Endodermal cell (in vitro differentiated cells): Measurements from ENCODE around the gene SCAI. TPM values are rescaled to one million over a fixed set of nuclear protein-coding genes. Genes with fewer than 3 reads are reported as not detected.

Experiments used
- DNase-seq: peaks from one replicate; pipeline ENCODE4 v3.0.0-alpha.2; 2017
- H3K27ac ChIP-seq: 2 replicates; pipeline ENCODE4 v1.5.1; 2013; ENCODE audit warnings: mild to moderate bottlenecking, low read depth, low read length, moderate library complexity
- H3K27me3 ChIP-seq: 2 replicates; pipeline ENCODE4 v1.6.1; 2013; ENCODE audit warnings: mild to moderate bottlenecking, low read length, moderate library complexity; ENCODE audit not compliant: insufficient read depth, control insufficient read depth, poor library complexity, severe bottlenecking
- H3K36me3 ChIP-seq: 2 replicates; pipeline ENCODE4 v1.7.0; 2013; ENCODE audit warnings: mild to moderate bottlenecking, low read length, moderate library complexity; ENCODE audit not compliant: control insufficient read depth, insufficient read depth
- H3K4me1 ChIP-seq: one replicate; pipeline ENCODE4 v1.7.0; 2013; ENCODE audit warnings: low read length; ENCODE audit not compliant: control insufficient read depth, insufficient read depth
- H3K4me3 ChIP-seq: 2 replicates; pipeline ENCODE4 v1.5.1; 2013; ENCODE audit warnings: mild to moderate bottlenecking, low read length, moderate library complexity
- H3K9ac ChIP-seq: 2 replicates; pipeline ENCODE4 v1.6.1; 2013; ENCODE audit warnings: mild to moderate bottlenecking, low read length, moderate library complexity; ENCODE audit not compliant: poor library complexity, severe bottlenecking; ENCODE audit errors: extremely low read depth
- H3K9me3 ChIP-seq: 2 replicates; pipeline ENCODE4 v1.6.1; 2013; ENCODE audit warnings: mild to moderate bottlenecking, low read length, moderate library complexity; ENCODE audit not compliant: control insufficient read depth
- H3K27ac Mint-ChIP-seq: 2 replicates; pipeline ENCODE4 v1.8.0; 2020; ENCODE audit warnings: mixed read lengths
- H3K27me3 Mint-ChIP-seq: 2 replicates; pipeline ENCODE4 v1.8.0; 2021; ENCODE audit warnings: mild to moderate bottlenecking, mixed read lengths; ENCODE audit not compliant: insufficient read depth
- H3K36me3 Mint-ChIP-seq: 2 replicates; pipeline ENCODE4 v1.8.0; 2020; ENCODE audit warnings: low read depth, mixed read lengths
- H3K4me1 Mint-ChIP-seq: 2 replicates; pipeline ENCODE4 v1.8.0; 2020; ENCODE audit warnings: mixed read lengths
- H3K4me3 Mint-ChIP-seq: 2 replicates; pipeline ENCODE4 v1.8.0; 2020; ENCODE audit warnings: mild to moderate bottlenecking, moderate library complexity, mixed read lengths
- H3K9me3 Mint-ChIP-seq: 2 replicates; pipeline ENCODE4 v1.8.0; 2020; ENCODE audit warnings: mild to moderate bottlenecking, mixed read lengths
- CTCF ChIP-seq: fragments of 200-600 bp; sonication (generic); conservative IDR thresholded peaks from 2 replicates; pipeline ENCODE4 v1.5.0; 2021; ENCODE audit warnings: antibody characterized with exemption, mild to moderate bottlenecking
- WGBS, 2 experiments: methylation state at CpG; one replicate each; pipeline versions ENCODE4 v1.1.5 to v1.1.7; 2013; ENCODE audit warnings: missing lambda C conversion rate in 2 of 2, mixed read lengths in 1 of 2; ENCODE audit not compliant: insufficient coverage in 1 of 2, insufficient read length in 1 of 2; 5-methylcytosine and 5-hydroxymethylcytosine counted together
- total RNA-seq, 2 donors: library from RNA; stranded (reverse); fragmentation: NEBNext Ultra II Directional in 1 of 2; extraction: Animal tissue kit (Norgen Biotek cat#: 25700) in 1 of 2; gene quantifications; 2 replicates in 1 of 2; 3 replicates in 1 of 2; pipeline ENCODE4 v1.2.1, GENCODE V29; 2021

Gene SCAI
- total RNA-seq, 2 donors from 2014 or later: 22.9 to 34.7 TPM

DNA sequence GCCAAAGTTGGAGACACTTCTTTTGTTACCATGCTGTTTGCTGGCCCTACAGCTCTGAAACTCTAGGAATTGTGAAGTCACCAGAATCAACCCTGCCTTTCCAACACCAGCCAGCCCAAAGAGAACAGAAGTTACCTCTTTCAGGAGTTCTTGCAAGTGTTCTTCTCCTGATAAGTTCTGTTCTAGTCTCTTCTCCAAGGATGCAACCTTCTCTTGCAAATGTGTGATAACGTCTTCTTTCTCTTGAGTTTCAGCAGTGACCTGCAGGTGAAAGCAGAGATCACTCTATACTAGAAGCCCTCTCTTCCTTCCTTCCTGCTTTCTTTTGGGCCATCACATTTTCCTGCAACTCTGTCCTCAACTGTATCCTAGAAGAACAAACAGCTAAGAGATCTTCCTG, 231.6 kb downstream of the SCAI start:
- Mint-ChIP-seq H3K27me3 (no peaks in the 10 kb centered on the region), H3K27ac (no peak overlapping the region), H3K9me3 (no peaks in the 10 kb centered on the region), H3K4me3 (no peak overlapping the region), H3K4me1 (no peaks in the 10 kb centered on the region), H3K36me3 (peaks cover 42% of the 10 kb centered on the region)
- Histone ChIP-seq H3K27ac (no peak overlapping the region), H3K9me3 (no peaks in the 10 kb centered on the region), H3K9ac (no peak overlapping the region), H3K4me3 (no peak overlapping the region), H3K36me3 (peaks cover 6% of the 10 kb centered on the region), H3K4me1 (no peaks in the 10 kb centered on the region), H3K27me3 (no peaks in the 10 kb centered on the region)
- TF ChIP-seq CTCF: no peak
- DNase-seq: no peak
- 90 to 100% methylated on average over 1 of the region's 1 CpG for WGBS, 2 experiments

DNA sequence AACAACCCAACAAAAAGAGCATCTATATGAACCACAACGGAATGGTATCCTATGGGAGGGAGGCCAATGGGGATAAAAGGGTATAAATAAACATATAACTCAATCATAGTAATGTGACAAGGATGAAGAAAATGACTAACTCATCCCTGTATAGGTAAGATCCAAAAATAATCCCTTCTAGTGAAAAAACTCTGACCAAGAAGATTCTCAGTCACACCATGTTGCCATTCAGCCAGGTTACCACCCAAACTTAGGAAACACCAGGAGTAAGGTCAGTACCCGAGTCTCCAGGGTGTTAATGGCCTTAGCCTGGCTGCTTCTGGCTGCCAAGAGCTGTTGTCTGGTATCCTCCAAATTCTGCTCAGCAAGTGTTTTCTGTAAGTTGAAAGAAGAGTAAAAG, 235.2 kb downstream of the SCAI start:
- Histone ChIP-seq H3K9me3 (no peaks in the 10 kb centered on the region), H3K9ac (no peak overlapping the region), H3K4me3 (no peak overlapping the region), H3K4me1 (no peaks in the 10 kb centered on the region), H3K27me3 (no peaks in the 10 kb centered on the region), H3K36me3 (no peaks in the 10 kb centered on the region), H3K27ac (no peak overlapping the region)
- 96% methylated on average over 1 of the region's 2 CpGs; no CpG with 5 or more reads in 1 of the 2 experiments for WGBS, 2 experiments
- Mint-ChIP-seq H3K9me3 (no peaks in the 10 kb centered on the region), H3K27me3 (no peaks in the 10 kb centered on the region), H3K4me3 (no peak overlapping the region), H3K27ac (no peak overlapping the region), H3K4me1 (no peaks in the 10 kb centered on the region), H3K36me3 (peaks cover 38% of the 10 kb centered on the region)
- no peak for DNase-seq
- TF ChIP-seq CTCF: no peak

DNA sequence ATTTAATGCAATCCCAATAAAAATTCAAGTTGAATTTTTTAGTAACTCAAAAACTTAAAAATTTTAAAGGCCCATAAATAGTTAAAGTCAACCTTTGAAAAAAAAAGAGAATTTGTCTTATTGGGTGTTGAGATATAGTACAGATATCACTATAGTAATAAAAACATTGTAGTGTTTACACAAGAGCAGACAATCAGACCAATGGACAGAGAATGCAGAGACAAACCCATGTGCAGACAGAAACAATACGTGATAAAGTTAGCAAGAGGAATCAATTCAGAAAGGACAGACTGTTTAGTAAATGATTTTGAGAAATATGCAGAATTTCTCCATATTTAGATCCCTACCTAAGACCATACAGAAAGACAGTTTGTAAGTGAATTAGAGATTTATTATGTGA, 236.4 kb downstream of the SCAI start:
- no peaks in the 10 kb centered on the region for H3K4me1 ChIP-seq
- Mint-ChIP-seq H3K36me3 (peaks cover 38% of the 10 kb centered on the region), H3K27me3 (no peaks in the 10 kb centered on the region), H3K4me3 (no peak overlapping the region), H3K4me1 (no peaks in the 10 kb centered on the region), H3K27ac (no peak overlapping the region), H3K9me3 (no peaks in the 10 kb centered on the region)
- H3K27me3 ChIP-seq: no peaks in the 10 kb centered on the region
- H3K9me3 ChIP-seq: no peaks in the 10 kb centered on the region
- no peak for DNase-seq
- TF ChIP-seq CTCF: no peak
- no peak overlapping the region for H3K27ac ChIP-seq
- no peak overlapping the region for H3K9ac ChIP-seq
- H3K4me3 ChIP-seq: no peak overlapping the region
- 89 to 100% methylated on average over 1 of the region's 1 CpG for WGBS, 2 experiments
- H3K36me3 ChIP-seq: no peaks in the 10 kb centered on the region
